CD4-positive, alpha-beta T cell treated with Interleukin-21 for 1 hour (primary cell): ENCODE data around the gene PDLIM4.

Experiments used
- DNase-seq: peaks from one replicate; pipeline ENCODE4 v3.0.0-alpha.2; 2020

Gene PDLIM4

GRCh38 chr5:132257131-132258101, at the start of gene PDLIM4:
Gene PDLIM4, plus strand, starts transcription at chr5:132257696. Its CDS starts 39 bp downstream, at chr5:132257735.
- no peak for DNase-seq

GRCh38 chr5:132207778-132208177, 49.7 kb upstream of the PDLIM4 start:
- DNase-seq, result no peak

- DNase-seq, result no peak
Observed at GRCh38 chr5:132209131-132209530, 48.4 kb upstream of the PDLIM4 start.

- no peak for DNase-seq
Observed at GRCh38 chr5:132209901-132210545, 47.5 kb upstream of the PDLIM4 start.

- DNase-seq, result no peak
Observed at GRCh38 chr5:132210944-132211343, 46.6 kb upstream of the PDLIM4 start.

- DNase-seq, result no peak
Observed at GRCh38 chr5:132211787-132212186, 45.7 kb upstream of the PDLIM4 start.

GRCh38 chr5:132213666-132214065, 43.8 kb upstream of the PDLIM4 start:
- DNase-seq, result no peak

GRCh38 chr5:132214491-132214890, 43.0 kb upstream of the PDLIM4 start:
- no peak for DNase-seq

GRCh38 chr5:132215329-132215728, 42.2 kb upstream of the PDLIM4 start:
- no peak for DNase-seq

GRCh38 chr5:132218321-132218720, 39.2 kb upstream of the PDLIM4 start:
- no peak for DNase-seq

- DNase-seq, result no peak
Observed at GRCh38 chr5:132219289-132219970, 38.1 kb upstream of the PDLIM4 start.

- no peak for DNase-seq
Observed at GRCh38 chr5:132219981-132220380, 37.5 kb upstream of the PDLIM4 start.

GRCh38 chr5:132220491-132220890, 37.0 kb upstream of the PDLIM4 start:
- no peak for DNase-seq

- no peak for DNase-seq
Observed at GRCh38 chr5:132221781-132222648, 35.5 kb upstream of the PDLIM4 start.

- DNase-seq, result no peak
Observed at GRCh38 chr5:132222649-132223038, 34.9 kb upstream of the PDLIM4 start.

- DNase-seq, result no peak
Observed at GRCh38 chr5:132223861-132224260, 33.6 kb upstream of the PDLIM4 start.

- DNase-seq, result no peak
Observed at GRCh38 chr5:132224716-132225115, 32.8 kb upstream of the PDLIM4 start.

GRCh38 chr5:132225165-132226032, 32.1 kb upstream of the PDLIM4 start:
- no peak for DNase-seq

GRCh38 chr5:132226516-132227234, 30.8 kb upstream of the PDLIM4 start:
- DNase-seq, result no peak

- DNase-seq, result no peak
Observed at GRCh38 chr5:132227235-132227484, 30.3 kb upstream of the PDLIM4 start.
